ENCODE data around the gene ICOSLG.
"Not testable (repeated sequence)": the region's sequence is repeated elsewhere in the genome, so short reads cannot be mapped to it uniquely, and the experiment has no call there.

ICOSLG gene

GRCh38 chr21:44253832-44254710, 13.3 kb upstream of the ICOSLG start:
- no peak for TF ChIP-seq CTCF (conservative IDR thresholded peaks at IDR 0.05)
- no peak for TF ChIP-seq ZFX (IDR thresholded peaks at IDR 0.05)
- no peak overlapping the region for H3K27ac ChIP-seq

GRCh38 chr21:44249204-44250037, 8.7 kb upstream of the ICOSLG start:
- H3K27ac ChIP-seq, result not testable (repeated sequence)

- not testable (repeated sequence) for H3K27ac ChIP-seq
These were observed 7.2 kb upstream of the ICOSLG start for GRCh38 chr21:44247904-44248303.

- H3K27ac ChIP-seq, result not testable (repeated sequence)
These were observed 3.2 kb upstream of the ICOSLG start for GRCh38 chr21:44243980-44244379.

- not testable (repeated sequence) for H3K27ac ChIP-seq
These were observed 538 bp upstream of the ICOSLG start for GRCh38 chr21:44241281-44241680.

GRCh38 chr21:44240353-44240752, 390 bp downstream of the ICOSLG start:
- H3K27ac ChIP-seq, result not testable (repeated sequence)

- not testable (repeated sequence) for H3K27ac ChIP-seq
These were observed 11.2 kb downstream of the ICOSLG start for GRCh38 chr21:44229561-44229960.

GRCh38 chr21:44228109-44228508, 12.6 kb downstream of the ICOSLG start:
- not testable (repeated sequence) for H3K27ac ChIP-seq

- H3K27ac ChIP-seq, result not testable (repeated sequence)
These were observed 13.1 kb downstream of the ICOSLG start for GRCh38 chr21:44227614-44228013.

- H3K27ac ChIP-seq, result not testable (repeated sequence)
These were observed 15.1 kb downstream of the ICOSLG start for GRCh38 chr21:44225605-44226004.

- H3K27ac ChIP-seq, result not testable (repeated sequence)
These were observed 17.4 kb downstream of the ICOSLG start for GRCh38 chr21:44223334-44223733.

- H3K27ac ChIP-seq, result not testable (repeated sequence)
These were observed 20.1 kb downstream of the ICOSLG start for GRCh38 chr21:44220674-44221073.

GRCh38 chr21:44218461-44218860, 22.3 kb downstream of the ICOSLG start:
- not testable (repeated sequence) for H3K27ac ChIP-seq

GRCh38 chr21:44211978-44212377, 28.8 kb downstream of the ICOSLG start:
- H3K27ac ChIP-seq, result not testable (repeated sequence)

- H3K27ac ChIP-seq, result not testable (repeated sequence)
These were observed 29.2 kb downstream of the ICOSLG start for GRCh38 chr21:44211574-44211973.

- H3K27ac ChIP-seq, result not testable (repeated sequence)
These were observed 32.7 kb downstream of the ICOSLG start for GRCh38 chr21:44207860-44208646.

GRCh38 chr21:44206698-44207676, 33.8 kb downstream of the ICOSLG start:
- H3K27ac ChIP-seq, result not testable (repeated sequence)

- not testable (repeated sequence) for H3K27ac ChIP-seq
These were observed 34.6 kb downstream of the ICOSLG start for GRCh38 chr21:44206187-44206586.

All from C4-2B (cell line).